ENCODE results near the gene IFITM1.

DNA sequence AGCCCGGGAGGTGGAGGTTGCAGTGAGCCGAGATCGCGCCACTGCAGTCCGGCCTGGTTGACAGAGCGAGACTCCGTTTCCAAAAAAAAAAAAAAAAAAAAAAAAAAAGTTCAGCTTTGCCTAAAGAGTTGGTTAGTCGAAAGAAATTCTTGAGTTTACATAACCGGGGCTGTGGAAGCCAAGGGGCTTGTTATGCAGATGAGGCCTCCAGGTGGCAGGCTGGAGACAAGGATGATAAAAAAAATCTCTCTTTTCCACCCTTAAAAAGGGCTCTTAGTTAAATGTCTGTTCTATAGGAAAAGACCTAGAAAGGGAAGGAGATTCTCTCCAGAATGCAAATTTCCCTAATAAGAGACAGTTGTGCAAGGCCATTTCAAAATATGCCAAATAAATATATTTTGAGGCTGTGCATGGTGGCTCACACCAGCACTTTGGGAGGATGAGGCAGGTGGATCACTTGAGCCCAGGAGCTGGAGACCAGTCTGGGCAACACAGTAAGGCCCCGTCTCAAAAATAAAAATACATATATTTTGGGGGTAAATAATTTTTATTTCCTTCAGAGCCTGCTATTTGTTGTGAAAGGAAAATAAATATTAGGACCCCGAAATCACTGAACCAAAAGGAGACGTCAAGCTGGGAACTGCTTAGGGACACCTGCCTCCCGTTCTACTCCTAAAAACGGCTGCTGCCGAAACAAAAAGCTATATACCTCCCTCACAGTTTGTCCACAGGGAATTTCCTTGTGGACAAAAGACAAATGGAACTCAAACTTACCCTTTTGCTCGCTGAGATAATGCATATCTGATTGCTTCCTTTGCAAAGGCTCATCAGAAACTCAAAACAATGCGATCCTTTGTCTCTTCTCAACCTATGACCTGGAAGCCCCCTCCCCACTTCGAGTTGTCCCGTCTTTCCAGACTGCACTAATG is 8.7 kb upstream of the IFITM1 start:
- TF ChIP-seq, protein P1, sequence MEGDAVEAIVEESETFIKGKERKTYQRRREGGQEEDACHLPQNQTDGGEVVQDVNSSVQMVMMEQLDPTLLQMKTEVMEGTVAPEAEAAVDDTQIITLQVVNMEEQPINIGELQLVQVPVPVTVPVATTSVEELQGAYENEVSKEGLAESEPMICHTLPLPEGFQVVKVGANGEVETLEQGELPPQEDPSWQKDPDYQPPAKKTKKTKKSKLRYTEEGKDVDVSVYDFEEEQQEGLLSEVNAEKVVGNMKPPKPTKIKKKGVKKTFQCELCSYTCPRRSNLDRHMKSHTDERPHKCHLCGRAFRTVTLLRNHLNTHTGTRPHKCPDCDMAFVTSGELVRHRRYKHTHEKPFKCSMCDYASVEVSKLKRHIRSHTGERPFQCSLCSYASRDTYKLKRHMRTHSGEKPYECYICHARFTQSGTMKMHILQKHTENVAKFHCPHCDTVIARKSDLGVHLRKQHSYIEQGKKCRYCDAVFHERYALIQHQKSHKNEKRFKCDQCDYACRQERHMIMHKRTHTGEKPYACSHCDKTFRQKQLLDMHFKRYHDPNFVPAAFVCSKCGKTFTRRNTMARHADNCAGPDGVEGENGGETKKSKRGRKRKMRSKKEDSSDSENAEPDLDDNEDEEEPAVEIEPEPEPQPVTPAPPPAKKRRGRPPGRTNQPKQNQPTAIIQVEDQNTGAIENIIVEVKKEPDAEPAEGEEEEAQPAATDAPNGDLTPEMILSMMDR (IDR thresholded peaks at IDR 0.05; ENCODE audit: poor library complexity, severe bottlenecking): peak; percentile 68
- TF ChIP-seq EP300 (conservative IDR thresholded peaks at IDR 0.05; ENCODE audit: poor library complexity, severe bottlenecking) (no peak), EZH2 (IDR thresholded peaks at IDR 0.05; ENCODE audit: borderline replicate concordance, insufficient read depth, low read length, poor library complexity, severe bottlenecking) (no peak), SMC3 (conservative IDR thresholded peaks at IDR 0.05; ENCODE audit: poor library complexity) (peak; percentile 70), POLR2AphosphoS5 (IDR thresholded peaks at IDR 0.05) (no peak)

Data from neural cell (in vitro differentiated cells).